Stimulated activated effector memory CD8-positive, alpha-beta T cell treated with anti-CD3 and anti-CD28 coated beads, Interleukin-12 subunit alpha, Interleukin-12 subunit beta, amount 100 ng/mL, for 72 hours (primary cell): ENCODE results near the gene COA4.

Experiments used
- ATAC-seq: fragments of 150-1000 bp; cut with Tn5 transposase; 2 replicates; pipeline ENCODE4 v1.10.0; 2021
- DNase-seq, 2 donors: peaks; one replicate each; pipeline ENCODE4 v3.0.0; 2021 to 2022; ENCODE audit warnings: low spot score in 2 of 2
- H3K27ac Mint-ChIP-seq: one replicate; pipeline ENCODE4 v1.8.0; 2022; ENCODE audit warnings: mild to moderate bottlenecking, mixed read lengths
- H3K36me3 Mint-ChIP-seq: one replicate; pipeline ENCODE4 v1.8.0; 2022; ENCODE audit warnings: mild to moderate bottlenecking, mixed read lengths
- H3K4me1 Mint-ChIP-seq: one replicate; pipeline ENCODE4 v1.8.0; 2022; ENCODE audit warnings: mixed read lengths
- H3K4me3 Mint-ChIP-seq: one replicate; pipeline ENCODE4 v1.8.0; 2022; ENCODE audit warnings: mild to moderate bottlenecking, mixed read lengths
- H3K9me3 Mint-ChIP-seq: one replicate; pipeline ENCODE4 v1.8.0; 2022; ENCODE audit warnings: mixed read lengths

COA4 gene

DNA sequence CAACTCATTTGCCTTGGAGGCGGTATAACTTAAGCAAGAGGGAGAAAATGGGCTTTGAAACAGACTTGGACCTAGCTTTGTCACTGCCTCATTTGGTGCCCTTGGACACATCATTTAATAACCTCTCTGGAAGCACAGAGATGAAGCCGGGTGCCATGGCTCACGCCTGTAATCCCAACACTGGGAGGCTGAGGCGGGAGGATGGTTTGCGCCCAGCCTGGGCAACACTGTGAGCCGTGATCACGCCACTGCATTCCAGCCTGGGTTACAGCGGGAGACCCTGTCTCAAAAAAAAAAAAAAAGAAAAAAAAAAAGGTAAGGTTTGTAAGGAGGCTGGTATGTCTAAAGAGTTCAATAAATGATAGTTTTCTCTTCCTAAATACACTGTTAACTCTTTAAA, 806 bp downstream of the COA4 start:
- Mint-ChIP-seq H3K4me3 (peak overlapping the region; percentile 98), H3K36me3 (peaks cover 78% of the 10 kb centered on the region), H3K27ac (peak overlapping the region; percentile 98), H3K4me1 (peaks cover 36% of the 10 kb centered on the region), H3K9me3 (no peaks in the 10 kb centered on the region)
- DNase-seq, result no peak
- no peak for ATAC-seq

DNA sequence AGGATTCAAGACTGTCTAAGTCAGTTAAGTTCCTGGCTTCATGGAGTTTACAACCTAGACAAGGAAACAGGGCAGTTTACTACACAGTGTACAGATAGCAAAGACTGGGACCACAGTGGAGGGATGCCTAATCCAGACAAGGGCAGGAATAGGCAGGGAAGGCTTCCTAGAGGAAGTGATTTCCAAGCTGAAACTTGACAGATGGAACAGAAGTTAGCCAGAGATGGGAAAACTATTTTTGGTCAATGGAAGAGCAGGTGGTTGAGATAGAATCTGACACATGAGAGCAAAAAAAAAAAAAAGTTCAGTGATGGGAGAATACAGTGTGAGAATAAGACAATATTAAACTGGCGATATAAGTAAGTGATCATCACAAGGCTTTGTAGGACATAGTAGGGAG, 1.3 kb downstream of the COA4 start:
- peak overlapping the region; percentile 98 for H3K4me3 Mint-ChIP-seq
- ATAC-seq (no peak), DNase-seq (no peak)
- H3K4me1 Mint-ChIP-seq, result peaks cover 36% of the 10 kb centered on the region
- peak overlapping the region; percentile 98 for H3K27ac Mint-ChIP-seq
- H3K36me3 Mint-ChIP-seq, result peaks cover 81% of the 10 kb centered on the region
- H3K9me3 Mint-ChIP-seq, result no peaks in the 10 kb centered on the region

DNA sequence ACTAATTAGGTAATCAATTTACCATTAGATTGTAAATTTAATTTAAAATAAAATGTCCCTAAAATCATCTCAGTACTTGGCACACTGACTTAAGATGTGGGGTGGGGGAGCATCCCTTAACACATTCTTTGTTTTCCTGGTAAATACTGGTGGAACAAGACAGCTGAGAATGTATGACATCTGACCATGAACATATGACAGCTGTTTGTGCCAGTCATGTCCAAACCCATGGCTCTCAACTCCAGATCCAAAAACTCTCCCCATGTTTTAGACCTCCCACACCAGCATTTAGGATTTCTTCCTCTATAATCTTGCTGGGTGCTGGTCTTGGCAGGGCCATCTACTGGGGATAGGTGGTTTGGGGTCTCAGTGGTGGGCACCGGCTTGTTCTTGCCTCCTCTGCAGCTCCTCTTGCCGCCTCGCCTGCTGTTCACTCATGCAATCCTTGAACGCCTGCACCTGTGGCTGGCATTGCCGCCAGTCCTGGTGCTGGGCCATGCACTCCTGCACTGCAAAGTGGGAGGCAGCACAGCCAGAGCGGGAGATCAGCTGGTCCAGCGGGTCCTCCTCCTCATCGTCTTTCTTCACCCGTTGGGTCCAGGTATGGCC, 3.8 kb downstream of the COA4 start:
- no peak overlapping the region for H3K4me3 Mint-ChIP-seq
- peak overlapping the region; percentile 98 for H3K27ac Mint-ChIP-seq
- peaks cover 30% of the 10 kb centered on the region for H3K4me1 Mint-ChIP-seq
- ATAC-seq (no peak), DNase-seq (no peak)
- H3K36me3 Mint-ChIP-seq, result peaks cover 74% of the 10 kb centered on the region
- no peaks in the 10 kb centered on the region for H3K9me3 Mint-ChIP-seq

DNA sequence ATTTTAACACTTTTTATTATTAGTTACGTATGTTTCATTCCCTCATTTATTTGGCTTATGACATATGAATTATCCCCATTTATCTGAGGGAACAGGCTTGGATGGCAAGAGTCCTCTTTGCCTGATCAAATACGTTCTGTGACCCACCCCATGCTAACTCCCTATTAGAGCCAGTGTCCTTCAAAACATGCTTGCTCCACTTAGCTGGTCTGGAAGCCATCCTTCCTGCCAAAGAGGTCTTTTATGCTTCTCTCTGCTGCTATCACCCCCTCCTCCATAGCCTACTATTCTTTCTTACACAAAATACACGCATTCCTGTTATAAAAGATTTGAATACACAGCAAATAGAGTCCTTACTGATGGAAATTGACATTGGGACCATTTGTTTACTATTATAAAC, 6.4 kb downstream of the COA4 start:
- Mint-ChIP-seq H3K9me3 (no peaks in the 10 kb centered on the region), H3K4me1 (peaks cover 8% of the 10 kb centered on the region), H3K4me3 (no peak overlapping the region), H3K27ac (no peak overlapping the region), H3K36me3 (peaks cover 68% of the 10 kb centered on the region)
- ATAC-seq (no peak), DNase-seq (no peak)

DNA sequence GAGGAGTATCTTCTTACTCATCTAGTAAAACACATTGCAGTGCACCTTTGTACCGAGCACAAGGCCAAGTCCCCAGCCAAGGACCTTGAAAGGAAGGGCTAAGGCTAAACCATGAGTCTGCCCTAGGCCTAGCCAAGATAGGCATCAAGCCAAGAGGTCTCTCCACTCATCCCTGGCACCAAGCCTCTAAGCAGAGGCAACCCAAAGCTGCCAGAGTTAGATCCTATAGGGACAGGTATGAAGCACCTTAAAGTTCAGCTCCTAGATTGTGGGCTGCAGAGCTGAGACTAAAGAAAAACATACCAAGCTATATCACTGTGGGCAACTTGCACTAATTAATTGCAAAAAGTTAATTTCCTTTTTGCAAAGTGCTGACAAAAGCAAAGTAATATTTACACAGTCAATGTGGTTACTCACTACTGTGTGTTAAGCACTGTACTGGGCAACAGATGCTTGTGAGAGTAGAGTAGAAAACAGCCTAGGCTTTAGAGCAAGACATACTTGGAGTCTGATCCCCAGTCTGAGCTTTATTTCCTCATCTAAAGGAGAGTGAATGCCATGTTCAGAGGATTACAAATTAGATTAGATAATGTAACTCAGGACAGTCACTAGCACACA, 7.2 kb downstream of the COA4 start:
- Mint-ChIP-seq H3K4me3 (no peak overlapping the region), H3K9me3 (no peaks in the 10 kb centered on the region), H3K36me3 (peaks cover 68% of the 10 kb centered on the region), H3K27ac (peak overlapping the region; percentile 80), H3K4me1 (no peaks in the 10 kb centered on the region)
- DNase-seq (no peak), ATAC-seq (no peak)

DNA sequence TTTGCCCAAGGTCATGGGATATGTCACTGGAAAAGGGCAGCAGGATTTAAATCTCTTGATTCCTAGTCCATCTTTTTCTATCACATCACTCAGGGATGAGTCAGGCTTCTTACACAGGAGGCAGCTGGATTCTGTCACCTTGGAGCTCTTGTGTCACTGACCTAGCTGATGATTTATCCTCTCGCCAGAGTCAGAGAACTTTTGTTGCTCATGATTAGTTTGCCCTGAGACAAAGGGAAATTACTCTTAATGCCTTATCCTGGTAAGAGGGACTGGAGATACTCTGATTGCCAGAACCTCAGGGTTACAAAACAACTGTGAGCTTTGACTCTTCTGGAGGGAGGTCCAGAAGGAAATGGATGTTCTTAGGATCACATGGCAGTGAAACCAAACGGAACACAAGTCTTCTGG, 10.1 kb downstream of the COA4 start:
- H3K36me3 Mint-ChIP-seq, result peaks cover 47% of the 10 kb centered on the region
- ATAC-seq, result peak; percentile 43
- no peak for DNase-seq
- no peak overlapping the region for H3K4me3 Mint-ChIP-seq
- H3K9me3 Mint-ChIP-seq, result no peaks in the 10 kb centered on the region
- H3K4me1 Mint-ChIP-seq, result no peaks in the 10 kb centered on the region
- no peak overlapping the region for H3K27ac Mint-ChIP-seq

DNA sequence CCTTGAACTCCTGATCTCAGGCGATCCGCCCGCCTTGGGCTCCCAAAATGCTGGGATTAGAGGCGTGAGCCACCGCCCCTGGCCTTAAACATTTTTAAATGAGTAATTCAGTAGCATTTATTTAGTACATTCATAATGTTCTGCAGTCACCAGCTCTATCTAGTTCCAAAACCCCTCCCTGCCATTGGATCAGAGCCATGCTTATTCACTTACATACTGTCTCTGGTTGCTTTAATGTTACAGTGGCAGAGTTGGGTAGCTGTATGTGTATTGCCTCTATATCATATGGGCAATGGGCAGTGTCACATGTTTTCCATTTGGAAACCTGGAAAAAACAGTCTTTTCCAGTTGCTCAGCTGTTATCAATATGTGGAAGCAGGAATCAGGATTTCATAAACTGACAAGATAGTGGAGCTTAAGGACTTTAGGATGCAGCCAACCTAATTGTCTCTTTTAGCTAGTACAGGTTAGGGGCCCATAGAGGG, 10.5 kb downstream of the COA4 start:
- Mint-ChIP-seq H3K4me1 (no peaks in the 10 kb centered on the region), H3K4me3 (no peak overlapping the region), H3K27ac (no peak overlapping the region), H3K36me3 (peaks cover 46% of the 10 kb centered on the region), H3K9me3 (no peaks in the 10 kb centered on the region)
- DNase-seq (no peak), ATAC-seq (no peak)

DNA sequence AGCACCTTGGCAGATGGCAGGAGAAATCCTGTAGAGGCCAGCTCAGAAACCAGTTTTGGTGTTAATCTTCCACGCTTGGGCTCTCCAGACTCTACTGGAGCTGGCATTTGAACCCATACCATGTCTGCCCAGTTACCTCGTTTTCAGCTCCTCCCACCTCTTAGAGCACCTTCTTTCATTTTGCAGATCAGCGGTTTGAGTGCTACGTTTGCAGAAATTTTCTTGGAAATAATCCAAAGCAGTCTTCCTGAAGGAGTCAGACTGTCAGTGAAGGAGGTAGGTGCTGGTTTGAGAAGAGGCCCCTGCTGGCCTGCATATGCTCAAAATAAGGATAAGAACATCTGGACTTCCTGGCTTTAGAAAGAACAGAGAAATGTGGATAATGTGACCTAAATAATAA, 13.7 kb downstream of the COA4 start:
- no peak overlapping the region for H3K27ac Mint-ChIP-seq
- DNase-seq (no peak), ATAC-seq (no peak)
- no peak overlapping the region for H3K4me3 Mint-ChIP-seq
- H3K9me3 Mint-ChIP-seq, result no peaks in the 10 kb centered on the region
- H3K36me3 Mint-ChIP-seq, result peaks cover 44% of the 10 kb centered on the region
- no peaks in the 10 kb centered on the region for H3K4me1 Mint-ChIP-seq

DNA sequence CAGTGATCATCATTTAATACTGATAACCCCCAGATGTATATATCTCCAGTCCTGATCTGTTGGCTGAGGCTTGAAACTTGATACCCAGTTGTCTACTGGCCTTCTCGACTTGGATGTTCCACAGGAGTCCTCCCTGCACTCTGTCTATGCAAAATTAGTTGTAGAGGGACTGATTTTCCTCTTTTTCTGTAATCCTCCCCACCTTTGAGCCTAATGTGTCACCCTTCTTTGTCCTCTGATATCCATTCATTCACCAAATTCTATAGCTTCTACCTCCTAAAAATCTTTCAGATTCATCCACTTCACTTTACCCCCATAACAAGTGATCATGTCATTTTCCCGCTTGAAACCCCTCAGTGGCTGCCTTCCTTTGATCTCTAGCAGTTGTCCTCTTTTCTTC, 16.4 kb downstream of the COA4 start:
- DNase-seq (no peak), ATAC-seq (no peak)
- no peaks in the 10 kb centered on the region for H3K4me1 Mint-ChIP-seq
- H3K27ac Mint-ChIP-seq, result no peak overlapping the region
- H3K36me3 Mint-ChIP-seq, result peaks cover 41% of the 10 kb centered on the region
- no peak overlapping the region for H3K4me3 Mint-ChIP-seq
- H3K9me3 Mint-ChIP-seq, result no peaks in the 10 kb centered on the region

DNA sequence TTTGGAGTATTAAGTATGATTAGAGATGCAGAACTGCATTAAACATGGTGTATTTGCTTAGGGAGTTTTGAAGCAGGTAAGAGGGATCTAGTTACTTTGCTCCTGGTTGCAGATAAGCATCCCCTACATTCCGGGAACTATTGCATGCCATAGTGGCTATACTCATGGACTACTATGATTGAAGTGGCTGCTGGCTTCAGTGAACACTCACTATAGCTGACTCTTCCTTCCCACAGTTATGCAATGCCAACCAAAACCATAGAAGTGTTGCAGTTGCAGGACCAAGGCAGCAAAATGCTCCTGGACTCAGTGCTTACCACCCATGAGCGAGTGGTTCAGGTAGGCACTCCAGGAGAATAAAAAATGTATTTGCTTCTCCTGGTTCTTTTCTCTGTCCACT, 17.0 kb downstream of the COA4 start:
- ATAC-seq (no peak), DNase-seq (no peak)
- Mint-ChIP-seq H3K27ac (no peak overlapping the region), H3K9me3 (no peaks in the 10 kb centered on the region), H3K36me3 (peaks cover 38% of the 10 kb centered on the region), H3K4me1 (no peaks in the 10 kb centered on the region), H3K4me3 (no peak overlapping the region)

DNA sequence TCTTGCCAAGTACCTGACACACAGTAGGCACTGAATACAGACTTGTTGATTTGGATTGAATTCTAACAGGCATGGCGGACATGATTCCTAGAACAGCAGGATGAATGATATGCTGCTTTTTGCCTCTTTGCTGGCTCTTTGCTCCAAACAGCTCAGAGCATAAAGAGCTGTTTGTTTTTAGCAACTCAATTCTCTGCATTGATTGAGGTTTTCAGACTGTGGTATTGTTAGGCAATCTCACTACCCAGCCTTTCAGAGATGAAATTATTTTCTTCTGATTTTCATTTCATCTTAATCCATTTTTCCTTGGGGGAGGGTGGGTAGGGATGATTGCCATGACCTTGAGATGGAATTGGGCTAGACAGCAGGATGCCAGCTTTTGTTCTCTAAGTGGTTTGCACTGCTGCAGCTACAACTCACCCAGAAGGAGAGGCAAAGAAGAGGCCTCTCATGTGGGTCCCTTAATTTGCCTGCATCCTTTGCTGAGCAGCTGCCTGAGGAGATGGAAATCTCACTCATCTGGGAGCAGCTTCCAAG, 20.5 kb downstream of the COA4 start:
- H3K27ac Mint-ChIP-seq, result no peak overlapping the region
- no peak overlapping the region for H3K4me3 Mint-ChIP-seq
- DNase-seq, result no peak
- peaks cover 36% of the 10 kb centered on the region for H3K36me3 Mint-ChIP-seq
- no peak for ATAC-seq
- H3K9me3 Mint-ChIP-seq, result no peaks in the 10 kb centered on the region
- no peaks in the 10 kb centered on the region for H3K4me1 Mint-ChIP-seq

DNA sequence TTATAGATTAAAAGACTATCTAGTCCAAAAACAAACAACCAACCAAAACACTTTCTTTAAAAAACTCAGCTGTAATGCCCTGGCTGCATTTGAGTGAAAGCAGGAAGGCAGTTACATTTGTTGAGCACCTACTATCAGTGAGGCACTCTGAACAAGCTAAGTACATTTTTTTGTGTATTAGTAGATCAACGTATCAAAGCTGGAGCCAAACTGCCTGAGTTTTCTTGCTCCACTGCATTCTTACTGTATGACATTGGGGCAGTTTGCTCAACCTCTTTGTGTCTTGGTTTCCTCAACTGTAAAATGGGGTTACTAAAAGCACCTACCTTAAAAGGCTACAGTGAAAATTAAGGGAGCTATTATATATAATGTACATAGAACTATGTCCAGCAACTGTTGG, 22.0 kb downstream of the COA4 start:
- DNase-seq (no peak), ATAC-seq (no peak)
- Mint-ChIP-seq H3K27ac (no peak overlapping the region), H3K4me3 (no peak overlapping the region), H3K4me1 (no peaks in the 10 kb centered on the region), H3K9me3 (no peaks in the 10 kb centered on the region), H3K36me3 (peaks cover 45% of the 10 kb centered on the region)

DNA sequence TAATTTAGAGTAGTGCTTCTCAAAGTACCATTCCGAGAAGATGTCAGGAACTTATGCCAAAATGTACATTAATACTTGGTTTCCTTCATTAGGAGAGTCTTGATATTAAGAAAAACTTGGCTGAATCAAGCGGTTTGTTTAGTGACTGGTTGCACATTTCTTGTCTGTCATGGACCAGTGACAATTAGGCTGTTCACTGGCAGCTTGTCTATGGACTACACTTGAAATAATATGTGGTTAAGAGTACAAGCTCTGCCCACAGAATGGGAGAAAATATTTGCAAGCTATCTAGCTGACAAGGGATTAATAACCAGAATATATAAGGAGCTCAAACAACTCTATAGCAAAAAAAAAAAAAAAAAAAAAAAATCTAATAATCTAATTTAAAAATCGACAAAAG, 24.6 kb downstream of the COA4 start:
- peaks cover 61% of the 10 kb centered on the region for H3K36me3 Mint-ChIP-seq
- H3K27ac Mint-ChIP-seq, result no peak overlapping the region
- no peaks in the 10 kb centered on the region for H3K9me3 Mint-ChIP-seq
- no peaks in the 10 kb centered on the region for H3K4me1 Mint-ChIP-seq
- no peak for DNase-seq
- H3K4me3 Mint-ChIP-seq, result no peak overlapping the region
- no peak for ATAC-seq

DNA sequence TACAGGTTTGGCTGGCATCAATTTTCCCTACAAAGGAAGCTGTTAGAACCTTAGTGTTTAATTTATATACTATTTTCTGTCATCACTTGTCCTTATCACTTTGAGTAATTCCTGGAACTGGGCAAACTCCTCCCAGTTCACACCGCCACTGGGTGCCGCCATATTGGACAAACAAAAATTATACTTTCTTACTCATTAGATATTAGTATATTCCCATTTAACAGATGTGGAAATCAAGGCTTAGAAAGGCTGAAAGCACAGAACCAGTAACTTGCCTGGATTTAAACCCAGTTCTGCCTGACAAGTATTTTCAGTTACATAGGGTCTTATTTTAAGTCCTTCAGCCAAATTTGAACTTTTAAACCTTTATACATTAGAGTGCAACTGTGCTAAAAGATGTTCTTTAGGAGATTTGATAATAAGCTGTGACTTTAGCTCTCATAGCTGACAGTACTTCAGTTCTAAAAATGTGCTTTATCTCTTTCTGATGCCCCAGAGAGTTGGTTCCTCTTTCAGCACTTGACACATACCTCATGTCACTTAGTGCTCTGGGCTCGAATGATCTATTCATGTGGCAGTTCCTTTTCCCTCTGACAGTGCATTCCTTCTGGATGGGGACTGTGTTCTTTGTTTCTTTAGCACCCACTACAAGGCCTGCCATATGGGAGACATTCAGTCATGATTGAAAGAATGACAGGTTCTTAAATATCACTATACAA, 25.4 kb downstream of the COA4 start:
- Mint-ChIP-seq H3K27ac (no peak overlapping the region), H3K4me1 (no peaks in the 10 kb centered on the region), H3K9me3 (no peaks in the 10 kb centered on the region), H3K36me3 (peaks cover 65% of the 10 kb centered on the region), H3K4me3 (no peak overlapping the region)
- no peak for ATAC-seq
- no peak for DNase-seq

DNA sequence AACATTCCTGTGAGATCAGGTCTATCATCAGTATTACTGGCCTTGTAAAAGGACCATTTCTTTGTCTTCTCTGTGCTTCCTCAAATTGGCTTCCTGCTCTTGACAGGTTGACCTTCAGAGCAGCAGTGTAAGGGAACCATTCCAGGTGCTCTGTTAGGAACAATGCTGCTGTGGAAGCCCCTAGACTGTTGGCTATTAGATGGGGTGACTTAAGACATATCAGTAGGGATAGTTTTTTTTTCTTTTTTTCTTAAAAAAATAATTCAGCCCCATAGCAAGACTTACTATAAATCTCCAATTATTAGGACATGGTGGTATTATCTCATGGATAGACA, 37.6 kb downstream of the COA4 start:
- H3K4me1 Mint-ChIP-seq, result no peaks in the 10 kb centered on the region
- DNase-seq, result no peak
- ATAC-seq, result no peak
- no peak overlapping the region for H3K27ac Mint-ChIP-seq
- no peak overlapping the region for H3K4me3 Mint-ChIP-seq
- H3K9me3 Mint-ChIP-seq, result no peaks in the 10 kb centered on the region
- H3K36me3 Mint-ChIP-seq, result peaks cover 38% of the 10 kb centered on the region
